Measurements from ENCODE around the gene MEGF9.

- TF ChIP-seq POLR2A (IDR thresholded peaks at IDR 0.05) = no peak
- TF ChIP-seq, protein P1, sequence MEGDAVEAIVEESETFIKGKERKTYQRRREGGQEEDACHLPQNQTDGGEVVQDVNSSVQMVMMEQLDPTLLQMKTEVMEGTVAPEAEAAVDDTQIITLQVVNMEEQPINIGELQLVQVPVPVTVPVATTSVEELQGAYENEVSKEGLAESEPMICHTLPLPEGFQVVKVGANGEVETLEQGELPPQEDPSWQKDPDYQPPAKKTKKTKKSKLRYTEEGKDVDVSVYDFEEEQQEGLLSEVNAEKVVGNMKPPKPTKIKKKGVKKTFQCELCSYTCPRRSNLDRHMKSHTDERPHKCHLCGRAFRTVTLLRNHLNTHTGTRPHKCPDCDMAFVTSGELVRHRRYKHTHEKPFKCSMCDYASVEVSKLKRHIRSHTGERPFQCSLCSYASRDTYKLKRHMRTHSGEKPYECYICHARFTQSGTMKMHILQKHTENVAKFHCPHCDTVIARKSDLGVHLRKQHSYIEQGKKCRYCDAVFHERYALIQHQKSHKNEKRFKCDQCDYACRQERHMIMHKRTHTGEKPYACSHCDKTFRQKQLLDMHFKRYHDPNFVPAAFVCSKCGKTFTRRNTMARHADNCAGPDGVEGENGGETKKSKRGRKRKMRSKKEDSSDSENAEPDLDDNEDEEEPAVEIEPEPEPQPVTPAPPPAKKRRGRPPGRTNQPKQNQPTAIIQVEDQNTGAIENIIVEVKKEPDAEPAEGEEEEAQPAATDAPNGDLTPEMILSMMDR (IDR thresholded peaks at IDR 0.05) = no peak
- no peak for TF ChIP-seq EP300 (IDR thresholded peaks at IDR 0.05)
Measured at GRCh38 chr9:120610975-120611689, 103.1 kb downstream of the MEGF9 start.

Measured in tibial nerve (tissue), 4 donors.